Measurements from ENCODE around the gene ZFAND2A.

- TF ChIP-seq CTCF (IDR thresholded peaks at IDR 0.05) (no peak), POLR2A (IDR thresholded peaks at IDR 0.05) (no peak)
These were observed 48.8 kb downstream of the ZFAND2A start for GRCh38 chr7:1111156-1111555.

Measured in esophagus squamous epithelium (tissue), 4 donors.